K562 (cell line): ENCODE measurements around the gene GPR162. TPM values are rescaled to one million over a fixed set of nuclear protein-coding genes. Genes with fewer than 3 reads are reported as not detected.

Experiments used
- ATAC-seq: fragments of 200-7000 bp; cut with Tn5 transposase; 3 replicates; pipeline ENCODE4 v1.9.1; 2020; ENCODE audit warnings: moderate library complexity
- BruUV-seq: library from RNA; stranded (reverse); fragments of 400-500 nt; replicated peaks from 2 replicates; lab custom pipeline; 2021; lab: Mats Ljungman, UMichigan
- CTCF ChIA-PET: fragments of 300-600 bp; formaldehyde crosslinking; extraction: SDS; loops from one replicate; lab custom pipeline; 2021; ENCODE audit warnings: low intra/inter-chr PET ratio; lab: Yijun Ruan, JAX
- POLR2A ChIA-PET: fragments of 300-600, 350-650 bp; sonication (Branson Sonifier 250); formaldehyde crosslinking; extraction: SDS; loops from one replicate; lab custom pipeline; 2021; ENCODE audit warnings: antibody characterized with exemption, inconsistent platforms; lab: Yijun Ruan, JAX
- DNase-seq, 4 experiments: peaks; one replicate each; pipeline versions ENCODE4 v3.0.0 to v3.0.0-alpha.2; 2011 to 2018; ENCODE audit warnings: low spot score in 3 of 4, mixed read lengths in 3 of 4; ENCODE audit errors: extremely low read depth in 1 of 4
- FAIRE-seq: peaks from 2 replicates; lab custom pipeline; 2011; peaks lifted over from hg19 to GRCh38; lab: Jason Lieb, UNC
- H2AFZ ChIP-seq: 2 replicates; pipeline ENCODE4 v1.6.0; 2011; ENCODE audit warnings: low read depth, low read length, control low read depth, inconsistent platforms
- H3K27ac ChIP-seq: fragments of 200-600 bp; 3 replicates; pipeline ENCODE4 v1.8.0; 2011; ENCODE audit warnings: low read depth, mild to moderate bottlenecking, control low read depth, inconsistent platforms, low read length, moderate library complexity, mixed read lengths; ENCODE audit errors: extremely low read depth
- H3K27me3 ChIP-seq, 2 experiments: fragments of 300-600 bp in 1 of 2; 2 replicates in 1 of 2; 3 replicates in 1 of 2; pipeline versions ENCODE4 v1.6.0 to v1.8.0; 2011; ENCODE audit warnings: inconsistent platforms in 2 of 2, low read length in 2 of 2, mild to moderate bottlenecking in 1 of 2, mixed read lengths in 1 of 2, moderate library complexity in 1 of 2; ENCODE audit not compliant: control insufficient read depth in 2 of 2, insufficient read depth in 2 of 2
- H3K36me3 ChIP-seq: fragments of 300-600 bp; 3 replicates; pipeline ENCODE4 v1.8.0; 2011; ENCODE audit warnings: mild to moderate bottlenecking, low read length, inconsistent platforms; ENCODE audit not compliant: control insufficient read depth, insufficient read depth
- H3K4me1 ChIP-seq, 2 experiments: fragments of 200-600 bp in 1 of 2; replicated peaks in 1 of 2; 2 replicates in 1 of 2; 3 replicates in 1 of 2; pipeline versions ENCODE4 v1.5.1 to v1.8.0; 2011; ENCODE audit warnings: inconsistent platforms in 2 of 2, low read length in 2 of 2, mild to moderate bottlenecking in 1 of 2, mixed read lengths in 1 of 2, moderate library complexity in 1 of 2; ENCODE audit not compliant: control insufficient read depth in 2 of 2, insufficient read depth in 2 of 2
- H3K4me2 ChIP-seq: 2 replicates; pipeline ENCODE4 v1.6.1; 2011; ENCODE audit warnings: low read length, control low read depth, inconsistent platforms, mixed read lengths; ENCODE audit not compliant: insufficient read depth
- H3K4me3 ChIP-seq: fragments of 200-600 bp; sonication (generic), shearing (Covaris generic); 2 replicates; pipeline ENCODE4 v1.5.1; 2016; ENCODE audit warnings: control low read depth, inconsistent platforms
- H3K79me2 ChIP-seq: fragments of 200-600 bp; 3 replicates; pipeline ENCODE4 v1.8.0; 2011; ENCODE audit warnings: low read length, inconsistent platforms; ENCODE audit not compliant: control insufficient read depth, insufficient read depth
- H3K9ac ChIP-seq, 2 experiments: 2 replicates each; pipeline versions ENCODE4 v1.6.0 to v1.6.1; 2011; ENCODE audit warnings: low read depth in 2 of 2, low read length in 2 of 2, control low read depth in 1 of 2, inconsistent platforms in 1 of 2, mild to moderate bottlenecking in 1 of 2, mixed read lengths in 1 of 2; ENCODE audit not compliant: insufficient read depth in 1 of 2
- H3K9me1 ChIP-seq: one replicate; pipeline ENCODE4 v1.6.0; 2011; ENCODE audit warnings: inconsistent platforms, mild to moderate bottlenecking, low read length, moderate library complexity; ENCODE audit not compliant: control insufficient read depth, insufficient read depth
- H3K9me3 ChIP-seq: replicated peaks from 2 replicates; pipeline ENCODE4 v1.5.1; 2011; ENCODE audit warnings: low read depth, low read length, inconsistent platforms; ENCODE audit not compliant: control insufficient read depth, insufficient read depth
- H4K20me1 ChIP-seq: replicated peaks from 2 replicates; pipeline ENCODE4 v1.6.1; 2011; ENCODE audit warnings: low read length, inconsistent platforms, mixed read lengths; ENCODE audit not compliant: control insufficient read depth, insufficient read depth
- BMI1 ChIP-seq: fragments of 150-350 bp; IDR thresholded peaks from 2 replicates; pipeline ENCODE4 v1.6.1; 2014; ENCODE audit warnings: low read length
- ESRRB ChIP-seq: fragments of 250-450 bp; sonication (Bioruptor Pico); IDR thresholded peaks from 2 replicates; pipeline ENCODE4 v1.5.0; 2020; ENCODE audit warnings: mild to moderate bottlenecking, moderate library complexity, borderline replicate concordance
- FOXK1 ChIP-seq: sonication (generic); formaldehyde crosslinking; IDR thresholded peaks from 2 replicates; pipeline ENCODE4 v1.8.0; 2022; ENCODE audit warnings: missing genetic modification reagents, mild to moderate bottlenecking, borderline replicate concordance
- IFI16 ChIP-seq: fragments of 250-450 bp; sonication (Bioruptor Pico); IDR thresholded peaks from 2 replicates; pipeline ENCODE4 v2.1.2; 2022; ENCODE audit warnings: mild to moderate bottlenecking, inconsistent platforms
- OTX1 ChIP-seq: fragments of 450-650 bp; formaldehyde crosslinking; IDR thresholded peaks from 2 replicates; pipeline ENCODE4 v1.4.0; 2022; ENCODE audit warnings: mild to moderate bottlenecking
- SRSF3 ChIP-seq: fragments of 200-400 bp; formaldehyde crosslinking; IDR thresholded peaks from 2 replicates; pipeline ENCODE4 v1.6.1; 2016; ENCODE audit warnings: mild to moderate bottlenecking, low read length, moderate library complexity; ENCODE audit not compliant: insufficient read depth
- ZNF140 ChIP-seq: fragments of 250-450 bp; sonication (Bioruptor Pico); IDR thresholded peaks from 2 replicates; pipeline ENCODE4 v1.8.0; 2021; ENCODE audit warnings: moderate library complexity, mild to moderate bottlenecking, inconsistent platforms
- ZNF445 ChIP-seq: fragments of 250-450 bp; sonication (Bioruptor Pico); IDR thresholded peaks from 2 replicates; pipeline ENCODE4 v1.4.0; 2020; ENCODE audit warnings: low read depth, mild to moderate bottlenecking, moderate library complexity
- ZNF696 ChIP-seq: fragments of 250-450 bp; sonication (Bioruptor Pico); conservative IDR thresholded peaks from 2 replicates; pipeline ENCODE4 v1.4.0; 2020; ENCODE audit warnings: mild to moderate bottlenecking, moderate library complexity
- ZNF778 ChIP-seq: fragments of 450-650 bp; formaldehyde crosslinking; IDR thresholded peaks from 2 replicates; pipeline ENCODE4 v1.4.0; 2020; ENCODE audit warnings: mild to moderate bottlenecking, moderate library complexity
- WGBS: fragments of 100-300 bp; shearing (Covaris generic); methylation state at CpG from one replicate; pipeline ENCODE4 v1.1.6; 2016; ENCODE audit warnings: low coverage, mixed read lengths; ENCODE audit not compliant: insufficient coverage; ENCODE audit errors: missing lambda C conversion rate; 5-methylcytosine and 5-hydroxymethylcytosine counted together
- in situ Hi-C: fragments of 300-500 bp; cut with MboI; formaldehyde crosslinking; loops from 4 replicates; pipeline ENCODE4 v1.15.0; 2018; ENCODE audit warnings: inconsistent platforms, mixed read lengths
- intact Hi-C: fragments of 100-400 bp; cut with micrococcal nuclease; formaldehyde crosslinking; loops from 2 replicates; pipeline ENCODE4 v1.14.2; 2022
- polyA plus RNA-seq, 8 experiments: library from polyadenylated mRNA; depleted of rRNA in 4 of 8; stranded (reverse) in 5 of 8; unstranded in 3 of 8; fragments of >200 nt; fragmentation: Nextera tagmentation in 2 of 8; fragmentation: Illumina TruSeq in 1 of 8; extraction: Ambion mirVana in 2 of 8; extraction: Trizol in 1 of 8; gene quantifications; 2 replicates each; pipeline versions ENCODE4 v1.2.1 to v1.2.3, GENCODE V29; 2011 to 2014; ENCODE audit warnings: inconsistent platforms in 1 of 8, missing spikeins in 1 of 8
- total RNA-seq, 7 experiments: library from RNA; depleted of rRNA in 6 of 7; stranded (reverse); fragments of >200 nt in 6 of 7; fragmentation: Illumina TruSeq in 2 of 7; extraction: Trizol in 2 of 7; gene quantifications; 2 replicates each; pipeline versions ENCODE4 v1.2.1 to v1.2.3, GENCODE V29; 2011 to 2021; ENCODE audit warnings: low replicate concordance in 1 of 7
- TF ChIP-seq, protein P1 (sequence below), 2 experiments: fragments of 200-800 bp in 1 of 2; sonication (Bioruptor generic) in 1 of 2; sonication (generic) in 1 of 2; formaldehyde crosslinking in 1 of 2; IDR thresholded peaks in 1 of 2; conservative IDR thresholded peaks in 1 of 2; 2 replicates each; pipeline versions ENCODE4 v1.5.0 to v1.6.1; 2016 to 2020; ENCODE audit warnings: missing compliant biosample characterization in 1 of 2, missing genetic modification characterization in 1 of 2, missing genetic modification reagents in 1 of 2

GPR162 gene
- total and polyA plus RNA-seq, 9 of the 15 experiments (the other 6 are each of a cell fraction or from before 2014, with no cell fraction given), result 0.65 to 1.8 (median 1.1) TPM; not detected in 2

DNA sequence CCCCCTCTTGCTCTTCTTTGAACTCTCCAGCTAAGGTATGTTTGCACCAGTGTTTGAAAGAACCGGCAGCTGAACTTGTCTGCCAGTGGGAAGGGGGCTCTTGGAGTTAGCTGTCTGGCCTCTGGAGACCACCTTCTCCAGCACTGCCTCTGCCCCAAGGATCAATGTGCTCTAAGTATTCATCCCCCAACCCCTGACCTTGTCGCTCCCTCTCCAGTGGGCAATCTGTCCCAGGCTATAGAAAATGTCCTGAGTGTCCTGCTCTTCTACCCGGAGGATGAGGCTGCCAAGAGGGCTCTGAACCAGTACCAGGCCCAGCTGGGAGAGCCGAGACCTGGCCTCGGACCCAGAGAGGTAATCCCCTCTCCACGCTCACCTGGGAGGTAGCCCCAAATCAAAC lies 9.4 kb downstream of the GPR162 start:
- no TSS peak for BruUV-seq
- in situ Hi-C loops, result no loop called here
- H3K4me2 ChIP-seq, result no peak overlapping the region
- intact Hi-C loops, result no loop called here
- ATAC-seq (no peak), FAIRE-seq (no peak), DNase-seq (no peak)
- 96% methylated on average over 6 of the region's 6 CpGs for WGBS
- CTCF ChIA-PET, result no interaction called here
- no peak overlapping the region for H3K27ac ChIP-seq
- H3K36me3 ChIP-seq, result peaks cover 40% of the 10 kb centered on the region; the same call in 1 of the 3 replicates
- H3K27me3 ChIP-seq, result no peaks in the 10 kb centered on the region
- peaks cover 11 to 43% of the 10 kb centered on the region in 2 experiments; a peak in 4 of 5 replicates for H3K4me1 ChIP-seq
- H2AFZ ChIP-seq, result no peak overlapping the region
- H3K9ac ChIP-seq, result no peak overlapping the region
- H3K9me3 ChIP-seq, result no peaks in the 10 kb centered on the region
- H3K79me2 ChIP-seq, result peaks cover 24% of the 10 kb centered on the region
- TF ChIP-seq SRSF3, result no peak
- no peak for TF ChIP-seq ZNF778 (CRISPR knock-in tag)
- TF ChIP-seq ZNF696, result no peak
- no peak for TF ChIP-seq ESRRB (CRISPR knock-in tag)
- TF ChIP-seq ZNF140 (CRISPR knock-in tag), result no peak
- no peak for TF ChIP-seq BMI1
- TF ChIP-seq, protein P1, sequence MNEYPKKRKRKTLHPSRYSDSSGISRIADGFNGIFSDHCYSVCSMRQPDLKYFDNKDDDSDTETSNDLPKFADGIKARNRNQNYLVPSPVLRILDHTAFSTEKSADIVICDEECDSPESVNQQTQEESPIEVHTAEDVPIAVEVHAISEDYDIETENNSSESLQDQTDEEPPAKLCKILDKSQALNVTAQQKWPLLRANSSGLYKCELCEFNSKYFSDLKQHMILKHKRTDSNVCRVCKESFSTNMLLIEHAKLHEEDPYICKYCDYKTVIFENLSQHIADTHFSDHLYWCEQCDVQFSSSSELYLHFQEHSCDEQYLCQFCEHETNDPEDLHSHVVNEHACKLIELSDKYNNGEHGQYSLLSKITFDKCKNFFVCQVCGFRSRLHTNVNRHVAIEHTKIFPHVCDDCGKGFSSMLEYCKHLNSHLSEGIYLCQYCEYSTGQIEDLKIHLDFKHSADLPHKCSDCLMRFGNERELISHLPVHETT (CRISPR knock-in tag; conservative IDR thresholded peaks at IDR 0.05 in 1 of 2, IDR thresholded peaks at IDR 0.05 in 1 of 2), result no peak
- no peak for TF ChIP-seq ZNF445 (CRISPR knock-in tag)
- no peak for TF ChIP-seq IFI16 (CRISPR knock-in tag)
- no peak for TF ChIP-seq FOXK1
- TF ChIP-seq OTX1 (CRISPR knock-in tag), result no peak
- no peaks in the 10 kb centered on the region for H4K20me1 ChIP-seq
- H3K9me1 ChIP-seq, result no peaks in the 10 kb centered on the region
- POLR2A ChIA-PET, result interaction anchor here (0.6 to 3.2 kb wide), 4 partner anchors 9 to 38 kb away, joined by 3 to 13 read pairs (median 4); no protein-coding TSS in a partner anchor
- H3K4me3 ChIP-seq, result no peak overlapping the region
